K562 (cell line): ENCODE data around the gene CTNNA3. TPM values are rescaled to one million over a fixed set of nuclear protein-coding genes. Genes with fewer than 3 reads are reported as not detected.

ENCODE experiments used
- ATAC-seq: fragments of 200-7000 bp; cut with Tn5 transposase; 3 replicates; pipeline ENCODE4 v1.9.1; 2020; ENCODE audit warnings: moderate library complexity
- BruUV-seq: library from RNA; stranded (reverse); fragments of 400-500 nt; replicated peaks from 2 replicates; lab custom pipeline; 2021; lab: Mats Ljungman, UMichigan
- CTCF ChIA-PET: fragments of 300-600 bp; formaldehyde crosslinking; extraction: SDS; loops from one replicate; lab custom pipeline; 2021; ENCODE audit warnings: low intra/inter-chr PET ratio; lab: Yijun Ruan, JAX
- POLR2A ChIA-PET: fragments of 300-600, 350-650 bp; sonication (Branson Sonifier 250); formaldehyde crosslinking; extraction: SDS; loops from one replicate; lab custom pipeline; 2021; ENCODE audit warnings: antibody characterized with exemption, inconsistent platforms; lab: Yijun Ruan, JAX
- DNase-seq, 4 experiments: peaks; one replicate each; pipeline versions ENCODE4 v3.0.0 to v3.0.0-alpha.2; 2011 to 2018; ENCODE audit warnings: low spot score in 3 of 4, mixed read lengths in 3 of 4; ENCODE audit errors: extremely low read depth in 1 of 4
- FAIRE-seq: peaks from 2 replicates; lab custom pipeline; 2011; peaks lifted over from hg19 to GRCh38; lab: Jason Lieb, UNC
- H2AFZ ChIP-seq: 2 replicates; pipeline ENCODE4 v1.6.0; 2011; ENCODE audit warnings: low read depth, low read length, control low read depth, inconsistent platforms
- H3K27ac ChIP-seq: fragments of 200-600 bp; 3 replicates; pipeline ENCODE4 v1.8.0; 2011; ENCODE audit warnings: low read depth, mild to moderate bottlenecking, control low read depth, inconsistent platforms, low read length, moderate library complexity, mixed read lengths; ENCODE audit errors: extremely low read depth
- H3K27me3 ChIP-seq, 2 experiments: fragments of 300-600 bp in 1 of 2; 2 replicates in 1 of 2; 3 replicates in 1 of 2; pipeline versions ENCODE4 v1.6.0 to v1.8.0; 2011; ENCODE audit warnings: inconsistent platforms in 2 of 2, low read length in 2 of 2, mild to moderate bottlenecking in 1 of 2, mixed read lengths in 1 of 2, moderate library complexity in 1 of 2; ENCODE audit not compliant: control insufficient read depth in 2 of 2, insufficient read depth in 2 of 2
- H3K36me3 ChIP-seq: fragments of 300-600 bp; 3 replicates; pipeline ENCODE4 v1.8.0; 2011; ENCODE audit warnings: mild to moderate bottlenecking, low read length, inconsistent platforms; ENCODE audit not compliant: control insufficient read depth, insufficient read depth
- H3K4me1 ChIP-seq, 2 experiments: fragments of 200-600 bp in 1 of 2; replicated peaks in 1 of 2; 2 replicates in 1 of 2; 3 replicates in 1 of 2; pipeline versions ENCODE4 v1.5.1 to v1.8.0; 2011; ENCODE audit warnings: inconsistent platforms in 2 of 2, low read length in 2 of 2, mild to moderate bottlenecking in 1 of 2, mixed read lengths in 1 of 2, moderate library complexity in 1 of 2; ENCODE audit not compliant: control insufficient read depth in 2 of 2, insufficient read depth in 2 of 2
- H3K4me2 ChIP-seq: 2 replicates; pipeline ENCODE4 v1.6.1; 2011; ENCODE audit warnings: low read length, control low read depth, inconsistent platforms, mixed read lengths; ENCODE audit not compliant: insufficient read depth
- H3K4me3 ChIP-seq: fragments of 200-600 bp; sonication (generic), shearing (Covaris generic); 2 replicates; pipeline ENCODE4 v1.5.1; 2016; ENCODE audit warnings: control low read depth, inconsistent platforms
- H3K79me2 ChIP-seq: fragments of 200-600 bp; 3 replicates; pipeline ENCODE4 v1.8.0; 2011; ENCODE audit warnings: low read length, inconsistent platforms; ENCODE audit not compliant: control insufficient read depth, insufficient read depth
- H3K9ac ChIP-seq, 2 experiments: 2 replicates each; pipeline versions ENCODE4 v1.6.0 to v1.6.1; 2011; ENCODE audit warnings: low read depth in 2 of 2, low read length in 2 of 2, control low read depth in 1 of 2, inconsistent platforms in 1 of 2, mild to moderate bottlenecking in 1 of 2, mixed read lengths in 1 of 2; ENCODE audit not compliant: insufficient read depth in 1 of 2
- H3K9me1 ChIP-seq: one replicate; pipeline ENCODE4 v1.6.0; 2011; ENCODE audit warnings: inconsistent platforms, mild to moderate bottlenecking, low read length, moderate library complexity; ENCODE audit not compliant: control insufficient read depth, insufficient read depth
- H3K9me3 ChIP-seq: replicated peaks from 2 replicates; pipeline ENCODE4 v1.5.1; 2011; ENCODE audit warnings: low read depth, low read length, inconsistent platforms; ENCODE audit not compliant: control insufficient read depth, insufficient read depth
- H4K20me1 ChIP-seq: replicated peaks from 2 replicates; pipeline ENCODE4 v1.6.1; 2011; ENCODE audit warnings: low read length, inconsistent platforms, mixed read lengths; ENCODE audit not compliant: control insufficient read depth, insufficient read depth
- CSDE1 ChIP-seq, 2 experiments: fragments of 450-650 bp; IDR thresholded peaks; 2 replicates each; pipeline ENCODE4 v1.6.1; 2016; ENCODE audit warnings: mild to moderate bottlenecking in 1 of 2
- GATA2 ChIP-seq: sonication (generic); formaldehyde crosslinking; IDR thresholded peaks from 2 replicates; pipeline ENCODE4 v1.4.0; 2020; ENCODE audit warnings: mild to moderate bottlenecking, missing genetic modification reagents
- MYC ChIP-seq, 2 experiments: fragments of 250-450 bp in 1 of 2; sonication (Bioruptor Pico) in 1 of 2; IDR thresholded peaks; 2 replicates each; pipeline versions ENCODE4 v1.5.1 to v1.6.1; 2012 to 2021; ENCODE audit warnings: low read depth in 2 of 2, borderline replicate concordance in 1 of 2, improper control_type of control experiment in 1 of 2, low read length in 1 of 2, mild to moderate bottlenecking in 1 of 2, moderate library complexity in 1 of 2
- PHTF2 ChIP-seq: fragments of 250-450 bp; sonication (Bioruptor Pico); IDR thresholded peaks from 2 replicates; pipeline ENCODE4 v1.5.0; 2021; ENCODE audit warnings: mild to moderate bottlenecking
- SMAD3 ChIP-seq: fragments of 450-650 bp; formaldehyde crosslinking; conservative IDR thresholded peaks from 2 replicates; pipeline ENCODE4 v1.4.0; 2020; ENCODE audit warnings: mild to moderate bottlenecking
- SMARCE1 ChIP-seq: fragments of 450-650 bp; IDR thresholded peaks from 2 replicates; pipeline ENCODE4 v1.7.1; 2016; ENCODE audit warnings: mild to moderate bottlenecking
- WGBS: fragments of 100-300 bp; shearing (Covaris generic); methylation state at CpG from one replicate; pipeline ENCODE4 v1.1.6; 2016; ENCODE audit warnings: low coverage, mixed read lengths; ENCODE audit not compliant: insufficient coverage; ENCODE audit errors: missing lambda C conversion rate; 5-methylcytosine and 5-hydroxymethylcytosine counted together
- in situ Hi-C: fragments of 300-500 bp; cut with MboI; formaldehyde crosslinking; loops from 4 replicates; pipeline ENCODE4 v1.15.0; 2018; ENCODE audit warnings: inconsistent platforms, mixed read lengths
- intact Hi-C: fragments of 100-400 bp; cut with micrococcal nuclease; formaldehyde crosslinking; loops from 2 replicates; pipeline ENCODE4 v1.14.2; 2022
- polyA plus RNA-seq, 8 experiments: library from polyadenylated mRNA; depleted of rRNA in 4 of 8; stranded (reverse) in 5 of 8; unstranded in 3 of 8; fragments of >200 nt; fragmentation: Nextera tagmentation in 2 of 8; fragmentation: Illumina TruSeq in 1 of 8; extraction: Ambion mirVana in 2 of 8; extraction: Trizol in 1 of 8; gene quantifications; 2 replicates each; pipeline versions ENCODE4 v1.2.1 to v1.2.3, GENCODE V29; 2011 to 2014; ENCODE audit warnings: inconsistent platforms in 1 of 8, missing spikeins in 1 of 8
- total RNA-seq, 7 experiments: library from RNA; depleted of rRNA in 6 of 7; stranded (reverse); fragments of >200 nt in 6 of 7; fragmentation: Illumina TruSeq in 2 of 7; extraction: Trizol in 2 of 7; gene quantifications; 2 replicates each; pipeline versions ENCODE4 v1.2.1 to v1.2.3, GENCODE V29; 2011 to 2021; ENCODE audit warnings: low replicate concordance in 1 of 7
- TF ChIP-seq, protein P1 (sequence below), 2 experiments: IDR thresholded peaks; 2 replicates each; pipeline ENCODE4 v1.6.1; 2011; ENCODE audit warnings: borderline replicate concordance in 1 of 2, control low read depth in 1 of 2, low read depth in 1 of 2, low read length in 1 of 2, mild to moderate bottlenecking in 1 of 2, mixed read lengths in 1 of 2, moderate library complexity in 1 of 2; ENCODE audit not compliant: insufficient read depth in 1 of 2, insufficient read length in 1 of 2, poor library complexity in 1 of 2, severe bottlenecking in 1 of 2; ENCODE audit errors: extremely low read depth in 1 of 2
- TF ChIP-seq, protein P2 (sequence below): fragments of 450-650 bp; formaldehyde crosslinking; IDR thresholded peaks from 2 replicates; pipeline ENCODE4 v1.4.0; 2020; ENCODE audit warnings: mild to moderate bottlenecking, moderate library complexity

The CTNNA3 gene
- total and polyA plus RNA-seq, 9 of the 15 experiments (the other 6 are each of a cell fraction or from before 2014, with no cell fraction given) = 0.04 TPM; not detected in 8

DNA sequence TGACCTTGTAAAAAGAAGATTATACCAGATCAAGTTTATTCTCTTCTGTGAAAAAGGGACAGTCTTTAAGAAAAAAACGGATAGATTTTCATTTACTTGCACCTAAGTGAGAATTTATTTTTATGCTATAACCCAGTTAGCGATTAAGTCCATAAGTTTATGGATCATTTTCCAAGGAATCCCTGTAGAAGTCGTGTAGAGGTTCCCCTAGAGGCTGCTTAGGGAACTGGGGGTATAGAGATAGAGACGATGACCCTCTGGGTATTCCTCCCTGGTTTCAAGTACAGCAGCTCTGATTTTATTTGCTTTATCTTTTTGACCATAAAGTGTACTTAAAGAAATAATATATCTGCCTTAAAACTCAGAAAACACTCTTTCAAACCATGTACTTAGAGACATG lies 1418.5 kb downstream of the CTNNA3 start:
- ChIA-PET POLR2A (no interaction called here), CTCF (no interaction called here)
- no peaks in the 10 kb centered on the region for H3K4me1 ChIP-seq
- no peak overlapping the region for H2AFZ ChIP-seq
- no peaks in the 10 kb centered on the region for H3K27me3 ChIP-seq
- no peak for FAIRE-seq
- no peaks in the 10 kb centered on the region for H3K9me1 ChIP-seq
- WGBS = 2% methylated on average over 4 of the region's 4 CpGs
- TF ChIP-seq MYC (IDR thresholded peaks at IDR 0.05; ENCODE audit: low read depth, low read length) = no peak
- no peak for TF ChIP-seq MYC (CRISPR knock-in tag; IDR thresholded peaks at IDR 0.05; ENCODE audit: borderline replicate concordance, low read depth)
- TF ChIP-seq SMARCE1 = no peak
- TF ChIP-seq CSDE1 (IDR thresholded peaks at IDR 0.05) = no peak
- TF ChIP-seq, protein P1, sequence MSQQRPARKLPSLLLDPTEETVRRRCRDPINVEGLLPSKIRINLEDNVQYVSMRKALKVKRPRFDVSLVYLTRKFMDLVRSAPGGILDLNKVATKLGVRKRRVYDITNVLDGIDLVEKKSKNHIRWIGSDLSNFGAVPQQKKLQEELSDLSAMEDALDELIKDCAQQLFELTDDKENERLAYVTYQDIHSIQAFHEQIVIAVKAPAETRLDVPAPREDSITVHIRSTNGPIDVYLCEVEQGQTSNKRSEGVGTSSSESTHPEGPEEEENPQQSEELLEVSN (IDR thresholded peaks at IDR 0.05; ENCODE audit: borderline replicate concordance in 1 of 2, extremely low read depth in 1 of 2, insufficient read depth in 1 of 2, insufficient read length in 1 of 2, low read depth in 1 of 2, low read length in 1 of 2, poor library complexity in 1 of 2, severe bottlenecking in 1 of 2) = no peak
- TF ChIP-seq SMAD3 (CRISPR knock-in tag) = no peak
- no peak for TF ChIP-seq PHTF2 (CRISPR knock-in tag)
- TF ChIP-seq GATA2 (CRISPR knock-in tag) = no peak
- TF ChIP-seq, protein P2, sequence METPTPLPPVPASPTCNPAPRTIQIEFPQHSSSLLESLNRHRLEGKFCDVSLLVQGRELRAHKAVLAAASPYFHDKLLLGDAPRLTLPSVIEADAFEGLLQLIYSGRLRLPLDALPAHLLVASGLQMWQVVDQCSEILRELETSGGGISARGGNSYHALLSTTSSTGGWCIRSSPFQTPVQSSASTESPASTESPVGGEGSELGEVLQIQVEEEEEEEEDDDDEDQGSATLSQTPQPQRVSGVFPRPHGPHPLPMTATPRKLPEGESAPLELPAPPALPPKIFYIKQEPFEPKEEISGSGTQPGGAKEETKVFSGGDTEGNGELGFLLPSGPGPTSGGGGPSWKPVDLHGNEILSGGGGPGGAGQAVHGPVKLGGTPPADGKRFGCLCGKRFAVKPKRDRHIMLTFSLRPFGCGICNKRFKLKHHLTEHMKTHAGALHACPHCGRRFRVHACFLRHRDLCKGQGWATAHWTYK (CRISPR knock-in tag) = no peak
- no peaks in the 10 kb centered on the region for H3K79me2 ChIP-seq
- no peak for ATAC-seq
- H3K27ac ChIP-seq = no peak overlapping the region
- no TSS peak for BruUV-seq
- no peak for DNase-seq
- no peaks in the 10 kb centered on the region for H3K36me3 ChIP-seq
- H4K20me1 ChIP-seq = no peaks in the 10 kb centered on the region
- in situ Hi-C loops = no loop called here
- no peak overlapping the region for H3K9ac ChIP-seq
- H3K9me3 ChIP-seq = no peaks in the 10 kb centered on the region
- intact Hi-C loops = no loop called here
- H3K4me2 ChIP-seq = no peak overlapping the region
- H3K4me3 ChIP-seq = no peak overlapping the region
